H9 (cell line): ENCODE results near the gene PLCG1. TPM values are rescaled to one million over a fixed set of nuclear protein-coding genes. Genes with fewer than 3 reads are reported as not detected.

Experiments
- DNase-seq: peaks from one replicate; pipeline ENCODE4 v3.0.0-alpha.2; 2017
- H2AFZ ChIP-seq: one replicate; pipeline ENCODE4 v1.6.1; 2013; ENCODE audit warnings: mild to moderate bottlenecking, low read length, control low read depth, moderate library complexity
- H2AK5ac ChIP-seq: 2 replicates; pipeline ENCODE4 v1.6.1; 2013; ENCODE audit warnings: low read length, control low read depth, mixed read lengths; ENCODE audit not compliant: insufficient read length
- H2BK120ac ChIP-seq: one replicate; pipeline ENCODE4 v1.6.1; 2013; ENCODE audit warnings: low read depth, mild to moderate bottlenecking, low read length, control low read depth, inconsistent platforms; ENCODE audit not compliant: poor library complexity, severe bottlenecking
- H2BK12ac ChIP-seq: 2 replicates; pipeline ENCODE4 v1.6.1; 2013; ENCODE audit warnings: low read length, control low read depth, mixed read lengths, low read depth; ENCODE audit not compliant: insufficient read length
- H2BK15ac ChIP-seq: 2 replicates; pipeline ENCODE4 v1.6.1; 2013; ENCODE audit warnings: low read depth, low read length, control low read depth
- H2BK20ac ChIP-seq: one replicate; pipeline ENCODE4 v1.6.1; 2013; ENCODE audit warnings: low read depth, mild to moderate bottlenecking, low read length, control low read depth, inconsistent platforms; ENCODE audit not compliant: poor library complexity, severe bottlenecking
- H2BK5ac ChIP-seq: 2 replicates; pipeline ENCODE4 v1.6.1; 2013; ENCODE audit warnings: low read length, control low read depth, mixed read lengths; ENCODE audit not compliant: insufficient read length
- H3K14ac ChIP-seq: 2 replicates; pipeline ENCODE4 v1.6.1; 2013; ENCODE audit warnings: low read length, control low read depth; ENCODE audit not compliant: insufficient read depth
- H3K18ac ChIP-seq: 2 replicates; pipeline ENCODE4 v1.6.1; 2013; ENCODE audit warnings: low read depth, mild to moderate bottlenecking, mixed read lengths, low read length, control low read depth; ENCODE audit not compliant: insufficient read length
- H3K23ac ChIP-seq: 2 replicates; pipeline ENCODE4 v1.6.1; 2013; ENCODE audit warnings: low read length, control low read depth, mixed read lengths, low read depth; ENCODE audit not compliant: insufficient read length
- H3K23me2 ChIP-seq: 2 replicates; pipeline ENCODE4 v1.6.1; 2013; ENCODE audit warnings: low read depth, mild to moderate bottlenecking, mixed read lengths, low read length, control low read depth; ENCODE audit not compliant: insufficient read length, poor library complexity, severe bottlenecking
- H3K27ac ChIP-seq: 2 replicates; pipeline ENCODE4 v1.5.1; 2013; ENCODE audit warnings: low read length, control low read depth, mixed read lengths, low read depth; ENCODE audit not compliant: insufficient read length
- H3K27me3 ChIP-seq: 2 replicates; pipeline ENCODE4 v1.6.1; 2013; ENCODE audit warnings: low read length, control low read depth, inconsistent platforms; ENCODE audit not compliant: insufficient read depth
- H3K4ac ChIP-seq: 2 replicates; pipeline ENCODE4 v1.6.1; 2013; ENCODE audit warnings: low read depth, mild to moderate bottlenecking, control low read depth, inconsistent platforms, low read length, moderate library complexity
- H3K4me1 ChIP-seq: 2 replicates; pipeline ENCODE4 v1.6.1; 2013; ENCODE audit warnings: low read length, control low read depth, inconsistent platforms; ENCODE audit not compliant: insufficient read depth
- H3K4me2 ChIP-seq: 2 replicates; pipeline ENCODE4 v1.6.1; 2013; ENCODE audit warnings: low read length, control low read depth, mixed read lengths; ENCODE audit not compliant: insufficient read length, insufficient read depth
- H3K56ac ChIP-seq: 2 replicates; pipeline ENCODE4 v1.6.1; 2013; ENCODE audit warnings: low read depth, mild to moderate bottlenecking, mixed read lengths, low read length, control low read depth; ENCODE audit not compliant: insufficient read length
- H3K79me1 ChIP-seq: 2 replicates; pipeline ENCODE4 v1.6.1; 2013; ENCODE audit warnings: low read depth, mild to moderate bottlenecking, moderate library complexity, low read length, control low read depth, inconsistent platforms; ENCODE audit not compliant: insufficient read depth, poor library complexity, severe bottlenecking
- H3K79me2 ChIP-seq: 2 replicates; pipeline ENCODE4 v1.6.1; 2013; ENCODE audit warnings: low read length, control low read depth, inconsistent platforms; ENCODE audit not compliant: insufficient read depth
- H3K9ac ChIP-seq: 2 replicates; pipeline ENCODE4 v1.6.1; 2013; ENCODE audit warnings: low read length, control low read depth, mixed read lengths; ENCODE audit not compliant: insufficient read length; ENCODE audit errors: extremely low read depth
- H3K9me3 ChIP-seq: one replicate; pipeline ENCODE4 v1.6.1; 2013; ENCODE audit warnings: low read depth, low read length, inconsistent platforms; ENCODE audit not compliant: control insufficient read depth
- H3T11ph ChIP-seq: one replicate; pipeline ENCODE4 v1.6.1; 2013; ENCODE audit warnings: mild to moderate bottlenecking, low read length, control low read depth, inconsistent platforms
- H4K20me1 ChIP-seq: one replicate; pipeline ENCODE4 v1.6.1; 2013; ENCODE audit not compliant: control insufficient read depth, insufficient read length, insufficient read depth
- H4K5ac ChIP-seq: 2 replicates; pipeline ENCODE4 v1.6.1; 2013; ENCODE audit warnings: low read depth, mild to moderate bottlenecking, mixed read lengths, low read length, control low read depth; ENCODE audit not compliant: insufficient read length
- H4K8ac ChIP-seq: replicated peaks from 2 replicates; pipeline ENCODE4 v1.6.1; 2013; ENCODE audit warnings: low read length, control low read depth, mixed read lengths, low read depth; ENCODE audit not compliant: insufficient read length
- H4K91ac ChIP-seq: 2 replicates; pipeline ENCODE4 v1.6.1; 2013; ENCODE audit warnings: low read depth, mild to moderate bottlenecking, moderate library complexity, mixed read lengths, low read length, control low read depth; ENCODE audit not compliant: insufficient read length
- H3K27ac Mint-ChIP-seq, 3 experiments: 2 replicates in 2 of 3; 3 replicates in 1 of 3; pipeline ENCODE4 v1.8.0; 2020 to 2021; ENCODE audit warnings: mixed read lengths in 3 of 3, mild to moderate bottlenecking in 1 of 3, moderate library complexity in 1 of 3
- H3K27me3 Mint-ChIP-seq: 2 replicates; pipeline ENCODE4 v1.8.0; 2021; ENCODE audit warnings: low read depth, mild to moderate bottlenecking, moderate library complexity, mixed read lengths
- H3K36me3 Mint-ChIP-seq, 3 experiments: 2 replicates in 2 of 3; 3 replicates in 1 of 3; pipeline ENCODE4 v1.8.0; 2020 to 2021; ENCODE audit warnings: low read depth in 3 of 3, mixed read lengths in 3 of 3; ENCODE audit not compliant: insufficient read depth in 1 of 3
- H3K4me1 Mint-ChIP-seq, 2 experiments: 2 replicates each; pipeline ENCODE4 v1.8.0; 2020; ENCODE audit warnings: mixed read lengths in 2 of 2
- H3K4me3 Mint-ChIP-seq, 2 experiments: 2 replicates in 1 of 2; 3 replicates in 1 of 2; pipeline ENCODE4 v1.8.0; 2020 to 2021; ENCODE audit warnings: mild to moderate bottlenecking in 2 of 2, mixed read lengths in 2 of 2, moderate library complexity in 1 of 2
- H3K9me3 Mint-ChIP-seq, 2 experiments: 2 replicates in 1 of 2; 3 replicates in 1 of 2; pipeline ENCODE4 v1.8.0; 2020; ENCODE audit warnings: mild to moderate bottlenecking in 2 of 2, mixed read lengths in 2 of 2, moderate library complexity in 1 of 2
- CTCF ChIP-seq: fragments of 200-600 bp; sonication (generic); conservative IDR thresholded peaks from 3 replicates; pipeline ENCODE4 v1.8.0; 2021; ENCODE audit warnings: antibody characterized with exemption, mild to moderate bottlenecking
- WGBS: extraction: QIAGEN DNeasy Blood & Tissue Kit; methylation state at CpG from one replicate; pipeline ENCODE4 v1.1.7; 2013; ENCODE audit warnings: missing lambda C conversion rate, low lambda C conversion rate, mixed read lengths; ENCODE audit not compliant: insufficient read length; ENCODE audit errors: extremely low coverage; 5-methylcytosine and 5-hydroxymethylcytosine counted together
- total RNA-seq: library from RNA; stranded (reverse); gene quantifications from 2 replicates; pipeline ENCODE4 v1.2.1, GENCODE V29; 2021

The PLCG1 gene
- total RNA-seq, 1 experiment from 2014 or later = 171 TPM

GRCh38 chr20:41180599-41181333 is 43.4 kb downstream of the PLCG1 start:
- H2AK5ac ChIP-seq = no peak overlapping the region
- no peak overlapping the region for H4K8ac ChIP-seq
- no peak overlapping the region for H2BK20ac ChIP-seq
- no peak overlapping the region for H3K14ac ChIP-seq
- H2AFZ ChIP-seq = no peak overlapping the region
- TF ChIP-seq CTCF = no peak
- no peak overlapping the region for H4K91ac ChIP-seq
- no peak overlapping the region for H4K5ac ChIP-seq
- H2BK12ac ChIP-seq = no peak overlapping the region
- no CpG with 5 or more reads among the region's 6 CpGs for WGBS
- H3K27ac Mint-ChIP-seq = no peak overlapping the region
- no peak overlapping the region for H2BK120ac ChIP-seq
- no peak overlapping the region for H3K4me3 Mint-ChIP-seq
- H3K4me2 ChIP-seq = no peak overlapping the region
- peak; percentile 26 for DNase-seq
- H3K36me3 Mint-ChIP-seq = peaks cover 7 to 27% (median 11%) of the 10 kb centered on the region in 3 experiments; a peak in 6 of 7 replicates
- H2BK15ac ChIP-seq = no peak overlapping the region
- H3K27ac ChIP-seq = no peak overlapping the region
- H3K23me2 ChIP-seq = no peaks in the 10 kb centered on the region
- H3K9ac ChIP-seq = no peak overlapping the region
- H3K9me3 ChIP-seq = no peaks in the 10 kb centered on the region
- H3K23ac ChIP-seq = no peak overlapping the region
- no peaks in the 10 kb centered on the region for H3K27me3 ChIP-seq
- no peak overlapping the region for H3K56ac ChIP-seq
- no peak overlapping the region for H3K4ac ChIP-seq
- no peak overlapping the region for H3T11ph ChIP-seq
- no peaks in the 10 kb centered on the region for H3K27me3 Mint-ChIP-seq
- H2BK5ac ChIP-seq = no peak overlapping the region
- no peaks in the 10 kb centered on the region for H3K79me2 ChIP-seq
- H4K20me1 ChIP-seq = no peaks in the 10 kb centered on the region
- no peak overlapping the region for H3K18ac ChIP-seq
- no peaks in the 10 kb centered on the region for H3K79me1 ChIP-seq
- no peaks in the 10 kb centered on the region for H3K9me3 Mint-ChIP-seq
- H3K4me1 ChIP-seq = peaks cover 3% of the 10 kb centered on the region; the same call in 1 of the 2 replicates
- H3K4me1 Mint-ChIP-seq = peaks cover 19 to 22% of the 10 kb centered on the region in 2 experiments
